H4 (cell line): ENCODE results near the gene CREB3L1. TPM values are rescaled to one million over a fixed set of nuclear protein-coding genes. Genes with fewer than 3 reads are reported as not detected.

Source experiments
- DNase-seq: peaks from one replicate; pipeline ENCODE4 v3.0.0-alpha.2; 2015; ENCODE audit warnings: low spot score
- total RNA-seq: library from RNA; depleted of rRNA; stranded (reverse); fragments of >200 nt; shearing (Covaris generic); gene quantifications from 2 replicates; pipeline ENCODE4 v1.2.3, GENCODE V29; 2014; rRNA removed

Gene CREB3L1
- total RNA-seq, 1 experiment from 2014 or later = 1.3 TPM

- DNase-seq = no peak
These were observed 86.6 kb downstream of the CREB3L1 start for GRCh38 chr11:46364056-46364455.

GRCh38 chr11:46364791-46365190 is 87.3 kb downstream of the CREB3L1 start:
- no peak for DNase-seq

- DNase-seq = no peak
These were observed 88.8 kb downstream of the CREB3L1 start for GRCh38 chr11:46366260-46366659.

GRCh38 chr11:46366661-46367161 is 89.2 kb downstream of the CREB3L1 start:
- no peak for DNase-seq

- DNase-seq = no peak
These were observed 89.9 kb downstream of the CREB3L1 start for GRCh38 chr11:46367244-46367915.

GRCh38 chr11:46367916-46368267 is 90.4 kb downstream of the CREB3L1 start:
- no peak for DNase-seq

GRCh38 chr11:46369458-46370152 is 92.1 kb downstream of the CREB3L1 start:
- peak; percentile 72 for DNase-seq

- no peak for DNase-seq
These were observed 92.8 kb downstream of the CREB3L1 start for GRCh38 chr11:46370253-46370652.

Other genes with a start within 250 kb of the CREB3L1 start
- 8.0 and 39.9 TPM in 2 replicates for gene PHF21A, start 156.2 kb upstream of the CREB3L1 start, total RNA-seq
- gene DGKZ, start 69.8 kb downstream of the CREB3L1 start, total RNA-seq = 25.3 and 38.9 TPM in 2 replicates
- gene MDK, start 104.0 kb downstream of the CREB3L1 start, total RNA-seq = 563 and 646 TPM in 2 replicates
- 0.33 and 0.48 TPM in 2 replicates for gene CHRM4, start 114.1 kb downstream of the CREB3L1 start, total RNA-seq